NT2/D1 (cell line): ENCODE results near the gene KRTAP5-3.

Experiments
- SUZ12 ChIP-seq: IDR thresholded peaks from 2 replicates; pipeline ENCODE4 v1.6.1; 2011; ENCODE audit not compliant: insufficient read length, insufficient read depth; ENCODE audit errors: extremely low read depth
- YY1 ChIP-seq: IDR thresholded peaks from 2 replicates; pipeline ENCODE4 v1.6.1; 2011; ENCODE audit not compliant: insufficient read length, insufficient read depth
- ZNF274 ChIP-seq: IDR thresholded peaks from 2 replicates; pipeline ENCODE4 v1.6.1; 2011; ENCODE audit warnings: mild to moderate bottlenecking, low read depth, low read length

DNA sequence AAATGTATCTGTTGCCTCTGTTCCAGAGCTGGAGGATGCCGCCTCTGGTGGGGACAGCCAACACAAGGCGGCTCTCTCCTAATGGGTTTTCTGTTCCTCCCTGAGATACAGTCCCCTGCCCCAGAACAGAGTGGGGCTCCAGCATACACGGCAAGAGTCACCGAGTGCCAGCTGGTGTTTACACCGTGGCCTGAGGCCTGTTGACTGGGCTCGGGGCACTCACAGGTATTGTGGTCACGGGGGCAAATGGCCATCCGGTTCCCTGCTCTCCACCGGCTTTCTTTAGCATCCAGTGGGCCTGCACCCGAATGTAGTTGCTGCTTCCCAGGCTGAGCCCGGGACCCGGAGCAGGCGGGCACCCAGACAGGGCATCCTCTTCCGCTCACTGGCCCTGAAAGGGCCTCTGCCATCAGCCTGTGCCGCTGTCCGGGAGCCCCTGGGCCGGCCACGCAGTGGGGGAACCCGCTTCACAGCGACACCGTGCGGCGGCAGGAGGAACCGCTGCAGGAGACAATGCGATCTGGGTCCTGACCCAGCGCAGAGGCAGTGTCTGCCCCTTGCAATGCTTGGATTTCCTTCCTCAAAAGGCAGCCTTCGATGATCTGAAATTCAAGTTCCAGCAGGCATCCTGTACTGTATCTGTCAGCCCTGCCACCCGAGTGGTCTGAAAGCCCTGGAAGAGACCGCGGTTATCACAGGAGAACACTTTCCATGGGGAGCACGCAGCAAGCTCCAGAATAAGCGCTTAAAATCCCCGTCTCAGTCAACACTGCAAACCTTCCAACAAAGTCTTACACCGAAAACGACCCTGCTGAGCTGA, 20.5 kb upstream of the KRTAP5-3 start:
- TF ChIP-seq YY1 (no peak), SUZ12 (no peak), ZNF274 (no peak)
